Ishikawa (cell line): ENCODE results near the gene CACNB2.

ENCODE experiments used
- CEBPB ChIP-seq: IDR thresholded peaks from 2 replicates; pipeline ENCODE4 v1.6.1; 2012
- CREB1 ChIP-seq: IDR thresholded peaks from 2 replicates; pipeline ENCODE4 v1.6.1; 2012; ENCODE audit warnings: low read depth
- EGR1 ChIP-seq: IDR thresholded peaks from 2 replicates; pipeline ENCODE4 v1.6.1; 2012
- EP300 ChIP-seq: IDR thresholded peaks from 2 replicates; pipeline ENCODE4 v1.6.1; 2012; ENCODE audit warnings: borderline replicate concordance
- FOXM1 ChIP-seq: IDR thresholded peaks from 2 replicates; pipeline ENCODE4 v1.6.1; 2012; ENCODE audit warnings: low read depth, borderline replicate concordance
- MAX ChIP-seq: IDR thresholded peaks from 2 replicates; pipeline ENCODE4 v1.6.1; 2012
- NFIC ChIP-seq: IDR thresholded peaks from 2 replicates; pipeline ENCODE4 v1.6.1; 2012
- RAD21 ChIP-seq: IDR thresholded peaks from 2 replicates; pipeline ENCODE4 v1.6.1; 2012; ENCODE audit warnings: low read depth
- REST ChIP-seq: IDR thresholded peaks from 2 replicates; pipeline ENCODE4 v1.6.1; 2012; ENCODE audit warnings: low read depth, mild to moderate bottlenecking
- TAF1 ChIP-seq: IDR thresholded peaks from 2 replicates; pipeline ENCODE4 v1.6.1; 2012; ENCODE audit warnings: low read depth, mild to moderate bottlenecking
- TCF12 ChIP-seq: IDR thresholded peaks from 2 replicates; pipeline ENCODE4 v1.6.1; 2012; ENCODE audit warnings: low read depth
- TEAD4 ChIP-seq: IDR thresholded peaks from 2 replicates; pipeline ENCODE4 v1.6.1; 2012
- USF1 ChIP-seq: IDR thresholded peaks from 2 replicates; pipeline ENCODE4 v1.6.1; 2012
- YY1 ChIP-seq: IDR thresholded peaks from 2 replicates; pipeline ENCODE4 v1.6.1; 2012; ENCODE audit warnings: low read depth
- ZBTB7A ChIP-seq: IDR thresholded peaks from 2 replicates; pipeline ENCODE4 v1.6.1; 2012; ENCODE audit warnings: low read depth

CACNB2 gene

GRCh38 chr10:18221882-18222281 lies 81.7 kb downstream of the CACNB2 start:
- no peak for TF ChIP-seq TAF1
- no peak for TF ChIP-seq YY1
- no peak for TF ChIP-seq ZBTB7A
- TF ChIP-seq CREB1: no peak
- no peak for TF ChIP-seq USF1
- TF ChIP-seq EP300: no peak
- TF ChIP-seq REST: no peak
- TF ChIP-seq RAD21: no peak
- no peak for TF ChIP-seq FOXM1
- no peak for TF ChIP-seq EGR1
- no peak for TF ChIP-seq NFIC
- no peak for TF ChIP-seq TEAD4
- no peak for TF ChIP-seq CEBPB
- TF ChIP-seq MAX: no peak
- no peak for TF ChIP-seq TCF12

GRCh38 chr10:18222866-18223265 lies 82.6 kb downstream of the CACNB2 start:
- no peak for TF ChIP-seq TEAD4
- no peak for TF ChIP-seq TAF1
- no peak for TF ChIP-seq NFIC
- no peak for TF ChIP-seq CREB1
- TF ChIP-seq TCF12: no peak
- TF ChIP-seq REST: no peak
- TF ChIP-seq EGR1: no peak
- TF ChIP-seq ZBTB7A: no peak
- no peak for TF ChIP-seq RAD21
- no peak for TF ChIP-seq EP300
- no peak for TF ChIP-seq YY1
- no peak for TF ChIP-seq USF1
- no peak for TF ChIP-seq FOXM1
- no peak for TF ChIP-seq CEBPB
- TF ChIP-seq MAX: no peak

GRCh38 chr10:18223898-18224297 lies 83.7 kb downstream of the CACNB2 start:
- TF ChIP-seq NFIC (no peak), ZBTB7A (no peak), CEBPB (no peak), MAX (no peak), YY1 (no peak), USF1 (no peak), CREB1 (no peak), EP300 (no peak), REST (no peak), EGR1 (no peak), FOXM1 (no peak), TAF1 (no peak), TEAD4 (no peak), TCF12 (no peak)

GRCh38 chr10:18224626-18225445 lies 84.6 kb downstream of the CACNB2 start:
- TF ChIP-seq USF1 (no peak), YY1 (no peak), TEAD4 (no peak), REST (no peak)
